Posterior cingulate gyrus (tissue), 11 donors: ENCODE measurements around the gene PCNX2.

Source experiments
- DNase-seq, 10 donors: peaks; one replicate each; pipeline versions ENCODE4 v3.0.0 to v3.0.0-alpha.2; 2020 to 2021; ENCODE audit warnings: mixed read lengths in 3 of 10
- intact Hi-C: fragments of 100-400 bp; cut with DNase I; formaldehyde crosslinking; loops from one replicate; pipeline ENCODE4 v1.15.1; 2023

The PCNX2 gene

DNA sequence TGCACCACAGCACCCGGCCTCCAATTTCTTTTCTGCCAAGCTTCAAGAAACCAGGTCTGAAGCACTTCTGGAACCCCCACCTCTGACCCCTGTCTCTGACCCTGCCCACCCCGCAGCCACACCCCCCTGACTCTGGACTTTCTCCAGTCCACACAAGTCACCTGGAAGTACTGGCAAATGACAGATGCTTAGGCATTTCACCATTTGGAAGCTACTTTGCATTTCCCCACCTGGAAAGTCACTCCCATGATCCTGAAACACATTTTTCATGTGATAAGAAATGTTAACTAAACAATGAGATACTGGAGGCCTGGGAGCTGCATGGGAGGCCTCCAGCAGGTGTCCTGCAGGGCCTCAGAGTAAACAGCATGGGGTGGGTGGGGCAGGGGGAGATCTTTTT is 299.4 kb downstream of the PCNX2 start:
- intact Hi-C loops: no loop called here
- no peak for DNase-seq

DNA sequence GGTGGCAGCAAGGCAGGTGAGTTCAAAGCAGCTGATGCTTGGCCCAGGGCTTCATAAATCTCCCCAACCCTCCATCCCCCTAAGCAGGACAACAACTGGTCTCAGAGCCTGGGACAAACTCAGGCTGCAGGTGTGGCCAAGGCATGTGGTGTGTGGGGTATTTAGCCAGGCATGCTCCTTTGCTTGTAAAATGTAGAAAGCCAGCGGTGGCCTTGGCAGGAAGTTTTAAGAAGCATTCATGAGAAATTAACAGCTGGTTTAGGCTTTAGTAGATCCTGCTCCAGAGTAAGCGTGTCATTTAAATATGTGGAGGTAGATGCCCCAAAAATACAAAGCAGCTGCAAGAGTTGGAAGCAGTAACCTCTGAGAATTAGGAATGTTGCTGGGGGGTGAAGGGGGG is 300.3 kb downstream of the PCNX2 start:
- intact Hi-C loops: no loop called here
- no peak for DNase-seq

DNA sequence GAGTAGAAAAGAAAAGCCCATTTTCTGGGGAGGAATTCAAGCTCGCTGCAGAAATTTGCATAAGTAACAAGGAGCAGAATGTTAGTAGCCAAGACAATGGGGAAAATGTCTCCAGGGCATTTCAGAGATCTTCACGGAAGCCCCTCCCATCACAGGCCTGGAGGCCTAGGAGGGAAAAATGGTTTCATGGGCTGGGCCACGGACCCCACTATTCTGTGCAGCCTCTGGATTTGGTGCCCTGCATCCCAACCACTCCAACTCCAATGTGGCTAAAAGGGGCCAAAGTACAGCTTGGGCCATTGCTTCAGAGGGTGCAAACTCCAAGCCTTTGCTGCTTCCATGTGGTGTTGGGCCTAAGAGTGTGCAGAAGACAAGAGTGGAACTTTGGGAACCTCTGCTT is 302.0 kb downstream of the PCNX2 start:
- DNase-seq: no peak
- intact Hi-C loops: no loop called here

DNA sequence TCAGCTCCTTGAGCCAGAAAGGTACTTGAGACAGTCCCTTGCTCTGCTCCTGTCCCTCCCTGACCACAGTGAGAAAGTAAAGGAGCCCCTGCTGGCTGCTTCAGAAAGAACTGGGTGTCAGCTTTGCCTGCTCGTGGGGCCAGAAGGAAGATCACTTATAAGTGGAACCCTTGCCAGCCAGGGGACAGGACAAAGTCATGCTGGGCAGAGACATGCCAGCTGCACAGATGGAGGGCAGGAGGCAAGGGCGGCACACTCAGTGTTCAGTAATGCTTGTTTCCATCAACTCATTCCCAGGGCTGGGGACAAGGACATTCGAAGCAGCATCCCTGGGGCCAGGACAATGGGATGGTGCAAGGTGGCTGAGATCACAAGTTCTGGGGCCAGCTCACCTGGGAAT is 303.3 kb downstream of the PCNX2 start:
- DNase-seq: no peak
- intact Hi-C loops: no loop called here

DNA sequence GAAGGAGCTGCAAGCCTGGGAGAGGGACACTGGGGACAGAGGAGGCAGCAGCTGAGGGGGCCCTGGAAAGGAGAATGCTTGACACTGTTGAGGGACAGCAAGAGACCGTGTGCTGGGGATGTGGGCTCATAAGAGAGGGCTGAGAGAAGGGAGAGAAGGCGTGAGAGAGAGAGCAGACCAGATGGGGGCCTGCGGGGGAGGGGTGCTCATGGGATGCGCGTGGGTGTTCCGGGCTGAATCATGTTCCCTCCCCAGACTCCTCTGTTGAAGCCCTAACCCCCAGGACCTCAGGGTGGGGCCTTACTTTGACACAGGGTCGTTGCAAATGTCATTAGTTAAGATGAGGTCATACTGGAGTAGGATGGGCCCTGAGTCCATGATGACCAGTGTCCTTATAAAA is 304.3 kb downstream of the PCNX2 start:
- intact Hi-C loops: no loop called here
- no peak for DNase-seq

DNA sequence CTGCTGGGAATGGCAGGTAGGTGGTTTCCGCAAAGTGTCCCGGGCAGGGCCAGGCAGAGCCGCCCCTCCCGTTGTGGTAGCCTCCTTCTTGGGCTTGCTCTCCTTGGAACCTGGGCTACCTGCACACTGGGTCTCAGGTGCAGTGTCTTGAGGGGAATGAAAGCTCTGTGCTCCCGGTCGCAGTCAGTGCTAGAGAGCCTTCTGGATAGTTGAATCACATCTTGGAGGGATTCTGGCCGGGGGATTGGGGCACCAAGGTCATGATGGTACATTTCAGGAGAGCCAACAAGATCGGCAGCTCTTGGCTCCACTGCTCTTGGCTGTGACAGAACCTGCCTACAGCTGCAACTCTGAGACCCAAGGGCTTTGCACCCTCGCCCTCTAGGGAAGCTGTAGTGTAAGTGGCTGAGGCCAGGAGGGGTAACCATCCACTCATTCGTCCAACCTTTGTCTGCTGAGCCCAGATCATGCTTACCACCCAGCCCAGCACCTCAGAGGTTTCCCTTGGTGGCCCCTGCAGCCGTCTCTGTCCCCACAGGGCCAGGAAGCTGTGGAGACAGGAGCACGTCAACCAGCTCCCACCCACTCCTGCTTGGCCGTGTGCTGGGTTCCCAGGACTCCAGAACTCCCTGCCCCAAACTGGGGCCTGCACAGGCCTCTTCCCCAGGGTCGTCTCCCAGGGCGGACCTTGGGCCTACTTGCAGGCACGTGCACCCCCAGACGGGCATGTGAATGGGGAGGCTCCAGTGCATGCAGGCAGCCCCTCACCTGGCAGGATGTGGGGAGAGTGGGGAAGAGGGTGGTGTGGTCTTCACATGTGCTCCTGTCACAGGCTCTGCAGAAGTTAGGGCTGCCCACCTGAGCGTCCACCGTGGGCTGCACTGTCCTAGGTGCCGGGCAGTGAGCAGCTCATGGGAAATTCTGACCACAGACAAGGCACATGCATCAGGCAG is 305.1 kb downstream of the PCNX2 start:
- DNase-seq: no peak
- intact Hi-C loops: no loop called here

DNA sequence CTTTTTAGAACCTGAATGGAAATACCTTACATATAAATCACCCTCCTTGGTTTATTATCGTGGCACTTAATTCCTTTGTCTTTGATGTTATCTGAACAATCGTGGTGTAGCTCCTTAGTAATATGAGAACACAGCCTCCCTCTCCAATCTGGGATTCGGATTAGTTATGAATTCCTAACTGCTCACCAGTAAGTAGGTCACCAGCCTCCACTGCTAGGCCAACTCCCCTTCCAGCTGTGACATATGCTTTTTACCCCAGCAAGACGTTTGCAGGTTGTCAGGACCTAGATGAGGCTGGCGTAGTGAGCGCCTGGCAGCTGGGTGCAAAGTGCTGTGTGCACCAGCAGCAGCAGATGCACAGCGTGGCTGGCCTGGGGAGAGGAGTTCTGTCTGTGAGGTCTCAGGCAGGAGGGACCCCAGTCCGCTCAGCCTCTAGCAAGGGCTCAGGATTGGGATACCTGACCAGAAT is 306.9 kb downstream of the PCNX2 start:
- DNase-seq: peak in 3 of 10 donors; percentile 26 to 90 (median 74)
- intact Hi-C loops: no loop called here

DNA sequence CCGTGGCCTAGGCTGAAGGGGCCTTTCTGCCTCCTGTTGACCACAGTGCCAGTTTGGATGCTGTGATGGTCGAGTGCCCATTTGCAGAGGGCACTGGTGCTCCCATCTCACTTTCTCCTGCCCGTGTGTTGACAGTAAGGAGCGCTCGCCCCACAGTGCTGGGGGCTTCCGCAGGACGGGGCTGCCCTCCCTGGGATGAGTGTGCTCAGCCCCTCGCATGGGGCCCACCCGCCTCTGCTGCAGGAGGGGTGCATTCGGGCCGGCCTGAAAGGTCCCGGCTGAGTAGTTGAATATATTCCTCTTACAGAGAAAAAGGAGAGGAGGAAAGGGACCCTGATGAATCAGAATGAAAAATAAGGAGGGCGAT is 307.8 kb downstream of the PCNX2 start:
- intact Hi-C loops: no loop called here
- no peak for DNase-seq

DNA sequence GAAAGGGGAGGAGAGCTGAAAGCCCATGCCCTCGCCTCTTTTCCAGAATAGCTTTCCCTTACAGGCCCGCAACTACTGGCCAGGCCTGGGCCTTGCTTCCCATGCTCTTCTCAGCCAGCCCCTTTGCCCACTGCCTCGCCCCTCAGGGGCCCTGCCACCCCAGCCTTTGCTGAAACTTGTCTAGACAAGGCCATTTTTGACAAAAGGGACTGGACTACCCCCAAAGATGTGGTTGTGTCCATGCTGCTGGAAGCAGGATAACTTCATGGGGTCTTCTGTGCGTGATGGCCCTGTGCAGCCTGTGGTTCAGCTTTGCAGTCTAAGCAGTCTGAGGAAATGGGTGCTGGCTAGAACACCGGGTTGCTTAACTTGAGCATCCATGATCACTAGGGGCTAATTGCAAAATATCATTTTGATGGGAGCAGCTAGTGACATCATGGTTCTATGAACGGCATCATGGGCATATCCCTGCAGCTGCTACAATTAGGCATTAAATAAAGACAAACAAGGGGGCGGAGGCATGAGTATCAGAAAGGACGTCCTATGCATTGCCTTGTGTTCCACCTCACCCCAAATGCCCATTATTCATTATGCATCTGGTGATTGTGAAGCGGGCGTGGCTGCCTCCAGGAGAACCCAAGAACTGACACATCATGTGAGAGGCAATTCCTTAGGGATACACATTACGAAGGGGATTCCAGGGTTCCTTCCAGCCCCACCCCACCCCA is 308.3 kb downstream of the PCNX2 start:
- intact Hi-C loops: no loop called here
- DNase-seq: no peak

DNA sequence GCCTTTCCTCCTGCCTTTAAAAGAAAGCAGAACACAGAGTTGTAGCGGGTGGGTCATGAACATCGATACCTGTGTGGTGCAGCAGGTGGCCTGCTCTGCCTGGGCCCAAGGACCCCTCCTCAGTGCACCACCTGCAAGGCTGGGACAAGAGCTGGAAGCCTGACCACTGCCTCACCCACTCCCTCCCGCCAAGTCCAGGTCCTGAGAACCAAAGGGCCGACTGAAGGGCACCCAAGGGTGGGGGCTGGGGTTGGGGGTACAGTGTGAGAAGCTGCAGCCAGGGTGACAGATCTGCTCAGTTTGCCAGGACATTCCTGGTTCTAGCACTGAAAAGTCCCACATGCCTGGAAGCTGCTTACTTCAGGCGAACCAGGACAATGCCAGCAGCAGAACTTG is 309.0 kb downstream of the PCNX2 start:
- intact Hi-C loops: no loop called here
- no peak for DNase-seq

DNA sequence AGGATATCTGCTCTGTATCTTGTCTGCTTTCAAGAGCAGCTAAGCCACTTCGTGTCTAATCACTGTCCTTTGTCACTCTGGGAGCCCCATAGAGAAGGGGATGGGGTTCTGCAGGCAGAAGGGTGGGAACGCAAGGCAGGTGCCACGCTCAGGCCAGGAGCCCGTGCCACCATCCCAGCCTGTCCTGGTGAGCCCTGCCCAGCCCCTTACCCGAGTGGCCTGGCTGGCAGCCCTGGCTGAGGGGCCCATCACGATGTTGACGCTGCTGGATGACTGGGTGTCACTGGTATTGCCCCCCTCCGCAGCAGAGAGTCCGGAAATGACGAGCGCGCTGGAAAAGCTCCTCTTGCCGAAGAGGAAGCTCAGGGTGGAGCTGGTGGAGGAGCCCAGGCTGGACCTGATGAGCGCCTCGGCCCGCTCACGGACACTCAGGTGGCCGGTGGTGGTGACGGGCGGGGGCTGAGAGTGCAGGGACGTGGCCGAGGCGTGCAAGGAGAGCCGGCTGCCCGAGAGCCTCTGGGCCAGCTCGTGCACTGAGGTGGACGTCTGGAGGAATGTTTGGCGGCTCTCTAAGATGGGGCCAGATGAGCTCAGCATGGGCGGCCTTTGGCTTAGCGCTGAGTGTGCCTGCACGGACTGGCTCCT is 309.5 kb downstream of the PCNX2 start:
- no peak for DNase-seq
- intact Hi-C loops: no loop called here

DNA sequence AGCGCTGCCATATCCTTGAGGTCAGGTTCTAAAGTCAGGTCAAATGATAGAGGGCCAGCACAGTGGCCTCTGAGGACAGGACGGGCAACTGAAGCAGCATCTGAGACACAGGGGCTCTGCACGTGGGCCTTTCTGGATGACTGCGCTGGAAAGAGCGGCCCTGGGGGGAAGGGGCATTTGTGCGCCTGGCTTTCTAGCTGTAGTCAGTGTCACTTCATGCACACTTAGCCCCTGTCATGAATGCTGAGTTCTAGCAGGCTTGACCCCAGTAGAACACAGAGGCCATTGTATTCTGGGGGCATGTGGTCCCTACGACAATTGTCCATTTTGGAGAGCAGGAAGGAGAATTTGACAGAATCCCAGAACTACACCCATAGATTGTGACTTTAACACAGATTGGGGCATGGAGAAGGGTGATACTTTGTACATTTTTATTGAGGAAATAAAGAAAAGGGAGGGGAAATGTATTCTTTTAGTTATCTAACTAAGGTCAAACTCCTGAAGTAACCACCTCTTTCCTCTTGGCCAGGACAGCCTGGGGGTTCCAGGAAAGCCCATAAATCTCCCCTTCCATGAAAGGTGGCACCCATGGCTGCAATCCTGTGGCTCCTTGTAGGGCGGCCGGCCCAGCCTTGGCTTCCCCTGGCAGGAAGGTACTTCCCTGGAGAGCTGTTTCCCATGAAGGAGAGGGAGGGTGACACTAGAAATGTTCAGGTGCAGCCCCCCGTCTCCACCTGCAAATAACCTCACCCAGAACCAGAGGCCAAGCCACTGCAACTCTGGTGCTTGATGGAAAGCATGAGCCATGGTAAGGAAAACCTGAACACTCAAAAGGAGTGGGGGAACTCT is 310.7 kb downstream of the PCNX2 start:
- peak in 4 of 10 donors; percentile 30 to 87 (median 56) for DNase-seq
- intact Hi-C loops: loop anchor here (5.0 kb wide), 1 partner anchor 242 kb away; no protein-coding TSS in a partner anchor

DNA sequence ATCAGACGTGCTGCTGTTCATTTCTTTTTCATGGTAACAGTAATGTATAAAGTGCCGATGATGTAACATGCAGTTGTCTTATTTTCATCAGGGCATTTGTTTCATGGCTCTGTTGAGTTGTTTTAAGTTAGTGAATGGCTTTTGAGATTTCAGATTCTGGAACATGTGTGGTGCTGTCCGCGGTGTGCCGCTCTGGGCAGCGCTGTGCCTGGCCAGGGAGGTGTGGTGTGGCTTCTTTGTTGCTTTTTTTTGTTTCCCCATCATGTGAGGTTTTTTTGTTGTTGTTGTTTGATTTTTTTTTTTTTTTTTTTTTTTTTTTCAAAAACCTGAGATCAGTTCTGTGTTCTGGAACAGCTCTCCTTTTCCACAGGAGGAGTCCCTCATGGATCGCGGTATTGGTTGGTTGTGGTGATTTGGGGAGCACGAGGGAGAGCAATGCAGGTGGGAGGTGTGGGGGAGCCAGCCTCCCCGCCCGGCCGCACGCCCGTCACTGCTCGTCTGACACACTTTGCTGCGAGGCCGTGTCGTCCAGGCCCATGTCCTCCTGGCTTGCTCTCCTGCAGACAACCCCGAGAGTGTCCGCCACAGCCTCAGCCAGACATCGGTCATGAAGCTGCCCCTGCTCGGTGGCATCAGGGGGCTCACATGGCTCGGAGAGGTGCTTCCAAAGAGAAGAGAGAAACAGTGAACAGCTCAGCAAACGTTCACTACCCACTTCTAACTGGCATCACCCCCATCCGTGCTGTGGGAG is 311.5 kb downstream of the PCNX2 start:
- intact Hi-C loops: loop anchor here (5.0 kb wide), 1 partner anchor 242 kb away; no protein-coding TSS in a partner anchor
- no peak for DNase-seq

DNA sequence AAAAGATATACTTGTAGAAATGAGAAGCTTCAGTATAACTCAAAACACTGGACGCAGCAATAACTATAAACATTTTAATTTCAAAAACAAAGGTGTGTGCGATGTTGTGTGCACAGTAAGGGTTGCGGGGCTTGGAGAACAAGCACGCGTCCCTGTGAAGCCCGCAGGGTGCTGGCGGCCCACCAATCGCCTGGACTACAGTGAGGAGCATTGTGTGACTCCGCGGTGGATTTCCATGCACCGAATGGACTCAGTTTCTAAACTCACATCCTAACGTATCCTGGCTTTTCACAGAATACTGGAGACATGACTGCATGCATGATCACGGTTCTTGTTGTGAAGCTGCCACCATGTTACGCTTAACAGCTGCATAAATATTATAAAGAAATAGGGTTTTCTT is 312.1 kb downstream of the PCNX2 start:
- peak in 2 of 10 donors; percentile 41 to 42 for DNase-seq
- intact Hi-C loops: loop anchor here (5.0 kb wide), 1 partner anchor 241 kb away; no protein-coding TSS in a partner anchor

DNA sequence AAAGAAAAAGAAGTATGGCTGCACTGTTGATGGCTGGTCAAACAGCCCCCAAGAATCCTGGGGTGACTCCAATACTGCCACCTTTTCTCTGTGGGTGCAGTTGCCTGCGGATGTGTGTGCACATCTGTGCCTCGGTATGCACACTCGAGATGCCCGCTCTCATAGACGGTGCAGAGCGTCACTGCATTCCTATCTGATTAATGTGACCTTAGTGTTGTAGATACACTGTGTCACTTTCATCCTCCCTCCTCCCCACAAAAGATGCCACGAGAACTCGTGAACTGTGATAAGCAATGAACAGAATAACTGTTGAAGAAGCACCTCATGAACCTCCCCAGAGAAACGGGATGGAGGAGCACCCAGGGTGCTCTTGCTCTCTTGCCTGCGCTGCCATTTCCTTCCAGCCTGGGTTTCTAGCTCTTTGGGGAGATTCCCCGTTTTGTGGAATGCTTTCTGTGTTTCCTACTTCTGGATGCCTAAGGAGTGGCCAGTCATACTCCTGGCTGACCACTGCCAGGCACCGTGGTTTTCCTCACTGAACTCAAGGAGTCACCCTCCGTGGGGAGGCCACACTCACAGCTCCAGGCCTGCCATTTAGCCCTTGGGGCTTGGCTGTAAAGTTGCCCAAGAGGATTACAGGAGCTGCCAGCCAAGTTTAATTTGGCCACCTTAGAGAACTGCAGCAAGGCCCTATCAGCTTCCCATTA is 313.1 kb downstream of the PCNX2 start:
- intact Hi-C loops: loop anchor here (5.0 kb wide), 1 partner anchor 240 kb away; no protein-coding TSS in a partner anchor
- DNase-seq: no peak

DNA sequence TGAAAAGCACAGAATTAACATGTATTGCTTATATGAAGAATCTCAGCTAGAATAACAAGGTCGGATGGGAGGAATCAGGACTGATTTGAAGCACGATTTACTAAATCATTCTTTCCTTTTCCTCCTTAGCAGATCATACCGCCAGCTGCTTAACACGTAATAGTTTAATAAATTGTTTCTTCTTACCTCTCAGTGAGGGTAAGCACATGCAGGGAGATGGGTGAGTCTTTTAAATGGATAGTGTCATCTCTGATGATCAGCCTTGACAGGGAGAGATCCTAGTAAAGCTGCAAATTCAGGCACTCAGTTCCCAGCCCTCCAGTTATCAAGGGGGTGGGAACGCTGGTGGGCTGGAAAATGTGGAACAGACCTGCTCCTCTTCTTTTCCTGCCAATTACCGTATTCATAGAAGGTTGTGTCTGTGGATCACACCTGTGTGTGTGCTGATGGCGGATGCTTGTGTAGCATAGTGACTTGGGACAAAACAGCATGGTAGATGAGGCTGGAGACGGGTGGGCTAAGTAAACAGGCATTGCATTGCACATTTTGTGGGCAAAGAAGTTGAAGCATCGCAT is 314.5 kb downstream of the PCNX2 start:
- no peak for DNase-seq
- intact Hi-C loops: loop anchor here (5.0 kb wide), 1 partner anchor 239 kb away; no protein-coding TSS in a partner anchor

DNA sequence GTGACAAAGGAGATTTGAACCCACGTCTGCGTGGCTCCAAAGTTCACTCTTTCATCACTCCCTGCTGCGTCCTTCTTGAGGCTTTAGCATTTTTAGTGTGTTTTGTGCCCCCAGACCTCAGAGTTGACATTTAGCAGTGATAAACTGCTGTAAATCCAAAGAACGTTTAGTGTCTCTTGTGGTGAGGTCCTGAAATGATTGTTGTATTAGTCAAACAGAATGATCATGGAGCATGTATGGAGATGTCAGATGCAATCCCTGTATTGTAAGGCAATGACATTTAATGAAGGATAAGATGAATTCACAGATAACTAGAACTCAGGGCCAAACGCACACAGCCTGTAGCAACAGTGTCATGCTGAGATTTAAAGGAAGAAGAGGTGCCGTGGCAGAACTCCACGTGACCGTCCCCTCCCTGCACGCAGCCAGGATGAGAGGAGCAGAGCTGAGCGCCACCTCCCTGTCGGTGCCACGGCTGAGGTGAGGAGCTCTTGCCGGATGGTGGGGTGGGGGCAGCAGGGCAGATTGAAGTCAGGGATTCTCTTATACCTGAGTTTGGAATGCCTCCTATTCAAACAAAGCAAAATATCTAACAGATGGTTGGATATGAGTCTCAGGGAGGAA is 315.1 kb downstream of the PCNX2 start:
- intact Hi-C loops: loop anchor here (5.0 kb wide), 1 partner anchor 238 kb away; no protein-coding TSS in a partner anchor
- peak in 7 of 10 donors; percentile 50 to 94 (median 67) for DNase-seq

DNA sequence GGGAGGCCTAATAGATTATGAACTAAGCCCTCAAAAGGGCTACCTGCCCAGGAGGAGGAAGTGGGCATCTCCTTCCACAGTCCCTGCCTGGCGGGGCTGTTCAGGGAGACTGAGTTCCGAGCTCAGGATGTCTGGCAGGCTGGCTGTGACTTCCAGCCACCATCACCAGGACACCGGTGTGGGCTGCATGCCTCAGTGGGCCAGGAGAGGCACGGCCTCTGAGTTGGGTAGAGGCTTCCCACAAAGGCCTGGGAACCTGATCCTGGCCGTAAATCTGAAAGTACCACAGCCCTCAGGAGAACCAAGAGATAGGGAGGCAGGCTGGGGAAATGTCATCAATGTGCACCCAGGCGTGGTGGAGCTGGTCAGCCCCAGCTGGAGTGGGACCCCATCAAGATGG is 316.0 kb downstream of the PCNX2 start:
- intact Hi-C loops: no loop called here
- DNase-seq: no peak
